SK-N-SH treated with all-trans-retinoic acid at 6 μM for 48 hours (cell line): Measurements from ENCODE around the gene BCL2L14.

ENCODE experiments used
- ATAC-seq: fragments of 200-7000 bp; cut with Tn5 transposase; 3 replicates; pipeline ENCODE4 v1.9.1; 2020; ENCODE audit warnings: mild to moderate bottlenecking, moderate library complexity
- ARNTL ChIP-seq: fragments of 450-650 bp; formaldehyde crosslinking; IDR thresholded peaks from 2 replicates; pipeline ENCODE4 v1.5.0; 2020; ENCODE audit warnings: low read depth, mild to moderate bottlenecking, moderate library complexity, borderline replicate concordance
- BACH2 ChIP-seq: fragments of 250-450 bp; sonication (Bioruptor Pico); IDR thresholded peaks from 2 replicates; pipeline ENCODE4 v1.9.0; 2021; ENCODE audit warnings: mild to moderate bottlenecking, borderline replicate concordance
- CSDC2 ChIP-seq: fragments of 250-450 bp; sonication (Bioruptor Pico); IDR thresholded peaks from 2 replicates; pipeline ENCODE4 v1.5.0; 2020; ENCODE audit warnings: mild to moderate bottlenecking, moderate library complexity
- ESRRG ChIP-seq: fragments of 250-450 bp; sonication (Bioruptor Pico); IDR thresholded peaks from 2 replicates; pipeline ENCODE4 v1.6.1; 2021; ENCODE audit warnings: mild to moderate bottlenecking
- GLIS3 ChIP-seq: fragments of 250-450 bp; sonication (Bioruptor Pico); IDR thresholded peaks from 2 replicates; pipeline ENCODE4 v1.5.0; 2020; ENCODE audit warnings: mild to moderate bottlenecking, moderate library complexity
- OSR1 ChIP-seq: fragments of 250-450 bp; sonication (Bioruptor Pico); IDR thresholded peaks from 2 replicates; pipeline ENCODE4 v1.8.0; 2022; ENCODE audit warnings: moderate library complexity, mild to moderate bottlenecking, inconsistent platforms
- PPARA ChIP-seq: fragments of 250-450 bp; sonication (Bioruptor Pico); IDR thresholded peaks from 2 replicates; pipeline ENCODE4 v1.5.0; 2020; ENCODE audit warnings: mild to moderate bottlenecking, borderline replicate concordance
- RARB ChIP-seq: fragments of 250-450 bp; sonication (Bioruptor Pico); IDR thresholded peaks from 2 replicates; pipeline ENCODE4 v1.8.0; 2021; ENCODE audit warnings: mild to moderate bottlenecking, moderate library complexity
- TCF4 ChIP-seq: fragments of 250-450 bp; sonication (Bioruptor Pico); IDR thresholded peaks from 2 replicates; pipeline ENCODE4 v1.8.0; 2021; ENCODE audit warnings: mild to moderate bottlenecking, moderate library complexity, borderline replicate concordance
- TOX ChIP-seq: fragments of 250-450 bp; sonication (Bioruptor Pico); IDR thresholded peaks from 2 replicates; pipeline ENCODE4 v1.8.0; 2021; ENCODE audit warnings: mild to moderate bottlenecking, moderate library complexity, borderline replicate concordance
- ZC3H10 ChIP-seq: fragments of 250-450 bp; sonication (Bioruptor Pico); IDR thresholded peaks from 2 replicates; pipeline ENCODE4 v1.5.1; 2021; ENCODE audit warnings: mild to moderate bottlenecking, moderate library complexity
- ZFP3 ChIP-seq: fragments of 250-450 bp; sonication (Bioruptor Pico); IDR thresholded peaks from 2 replicates; pipeline ENCODE4 v1.5.0; 2020; ENCODE audit warnings: mild to moderate bottlenecking, moderate library complexity
- ZFP30 ChIP-seq: fragments of 450-650 bp; formaldehyde crosslinking; IDR thresholded peaks from 2 replicates; pipeline ENCODE4 v1.5.0; 2022; ENCODE audit warnings: mild to moderate bottlenecking, moderate library complexity
- ZNF565 ChIP-seq: fragments of 450-650 bp; formaldehyde crosslinking; conservative IDR thresholded peaks from 2 replicates; pipeline ENCODE4 v1.5.0; 2020; ENCODE audit warnings: low read depth, mild to moderate bottlenecking, moderate library complexity
- ZNF70 ChIP-seq: fragments of 450-650 bp; formaldehyde crosslinking; IDR thresholded peaks from 2 replicates; pipeline ENCODE4 v1.5.0; 2020; ENCODE audit warnings: mild to moderate bottlenecking, moderate library complexity
- ZNF8 ChIP-seq: fragments of 450-650 bp; formaldehyde crosslinking; IDR thresholded peaks from 2 replicates; pipeline ENCODE4 v1.5.0; 2020; ENCODE audit warnings: mild to moderate bottlenecking, moderate library complexity
- TF ChIP-seq, protein P1 (sequence below): fragments of 250-450 bp; sonication (Bioruptor Pico); IDR thresholded peaks from 2 replicates; pipeline ENCODE4 v1.8.0; 2021; ENCODE audit warnings: low read depth, mild to moderate bottlenecking, moderate library complexity, borderline replicate concordance
- TF ChIP-seq, protein P2 (sequence below): fragments of 250-450 bp; sonication (Bioruptor Pico); IDR thresholded peaks from 2 replicates; pipeline ENCODE4 v1.5.0; 2020; ENCODE audit warnings: mild to moderate bottlenecking, moderate library complexity
- TF ChIP-seq, protein P3 (sequence below): fragments of 250-450 bp; sonication (Bioruptor Pico); IDR thresholded peaks from 2 replicates; pipeline ENCODE4 v1.8.0; 2020; ENCODE audit warnings: mild to moderate bottlenecking, moderate library complexity, borderline replicate concordance
- TF ChIP-seq, protein P4 (sequence below): fragments of 250-450 bp; sonication (Bioruptor Pico); IDR thresholded peaks from 2 replicates; pipeline ENCODE4 v1.5.1; 2021; ENCODE audit warnings: mild to moderate bottlenecking, moderate library complexity
- TF ChIP-seq, protein P5 (sequence below): fragments of 250-450 bp; sonication (Bioruptor Pico); IDR thresholded peaks from 2 replicates; pipeline ENCODE4 v1.5.1; 2020; ENCODE audit warnings: low read depth, mild to moderate bottlenecking, moderate library complexity

The BCL2L14 gene

DNA sequence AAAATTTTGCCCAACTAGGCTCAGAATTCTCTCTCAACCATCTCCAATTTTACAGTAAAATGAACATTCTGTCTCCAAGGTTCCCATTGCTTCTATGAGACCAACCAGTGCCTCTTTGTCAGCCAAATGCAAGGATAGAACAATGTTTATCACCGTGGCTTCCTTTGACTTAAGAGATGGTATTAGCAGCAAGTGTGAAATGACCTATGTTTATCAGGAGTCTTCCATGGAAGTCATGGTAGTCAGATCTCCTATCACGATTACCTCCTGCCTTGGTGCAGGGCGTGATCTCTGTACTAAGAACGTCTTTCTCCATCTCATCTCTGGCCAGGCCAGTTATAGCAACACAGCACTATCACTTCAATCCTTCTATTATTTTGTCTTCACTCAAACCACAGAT lies 6.1 kb upstream of the BCL2L14 start (continued):
- TF ChIP-seq, protein P1, sequence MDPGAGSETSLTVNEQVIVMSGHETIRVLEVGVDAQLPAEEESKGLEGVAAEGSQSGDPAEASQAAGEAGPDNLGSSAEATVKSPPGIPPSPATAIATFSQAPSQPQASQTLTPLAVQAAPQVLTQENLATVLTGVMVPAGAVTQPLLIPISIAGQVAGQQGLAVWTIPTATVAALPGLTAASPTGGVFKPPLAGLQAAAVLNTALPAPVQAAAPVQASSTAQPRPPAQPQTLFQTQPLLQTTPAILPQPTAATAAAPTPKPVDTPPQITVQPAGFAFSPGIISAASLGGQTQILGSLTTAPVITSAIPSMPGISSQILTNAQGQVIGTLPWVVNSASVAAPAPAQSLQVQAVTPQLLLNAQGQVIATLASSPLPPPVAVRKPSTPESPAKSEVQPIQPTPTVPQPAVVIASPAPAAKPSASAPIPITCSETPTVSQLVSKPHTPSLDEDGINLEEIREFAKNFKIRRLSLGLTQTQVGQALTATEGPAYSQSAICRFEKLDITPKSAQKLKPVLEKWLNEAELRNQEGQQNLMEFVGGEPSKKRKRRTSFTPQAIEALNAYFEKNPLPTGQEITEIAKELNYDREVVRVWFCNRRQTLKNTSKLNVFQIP (CRISPR knock-in tag): no peak

DNA sequence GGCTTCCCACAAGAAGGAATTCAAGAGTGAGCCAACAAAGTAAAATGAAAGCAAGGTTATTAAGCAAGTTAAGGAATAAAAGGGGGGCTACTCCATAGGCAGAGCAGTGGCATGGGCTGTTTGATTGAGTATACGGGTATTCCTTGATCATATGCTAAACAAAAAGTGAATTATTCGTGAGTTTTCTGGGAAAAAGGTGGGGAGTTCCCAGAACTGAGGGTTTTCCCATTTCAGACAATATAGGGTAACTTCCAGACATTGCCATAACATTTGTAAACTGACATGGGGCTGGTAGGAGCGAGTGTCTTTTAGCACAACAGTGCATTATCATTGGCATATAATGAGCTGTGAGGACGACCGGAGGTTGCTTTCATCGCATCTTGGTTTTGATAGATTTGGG lies 2.0 kb upstream of the BCL2L14 start:
- no peak for ATAC-seq
- TF ChIP-seq BACH2: no peak
- TF ChIP-seq, protein P2, sequence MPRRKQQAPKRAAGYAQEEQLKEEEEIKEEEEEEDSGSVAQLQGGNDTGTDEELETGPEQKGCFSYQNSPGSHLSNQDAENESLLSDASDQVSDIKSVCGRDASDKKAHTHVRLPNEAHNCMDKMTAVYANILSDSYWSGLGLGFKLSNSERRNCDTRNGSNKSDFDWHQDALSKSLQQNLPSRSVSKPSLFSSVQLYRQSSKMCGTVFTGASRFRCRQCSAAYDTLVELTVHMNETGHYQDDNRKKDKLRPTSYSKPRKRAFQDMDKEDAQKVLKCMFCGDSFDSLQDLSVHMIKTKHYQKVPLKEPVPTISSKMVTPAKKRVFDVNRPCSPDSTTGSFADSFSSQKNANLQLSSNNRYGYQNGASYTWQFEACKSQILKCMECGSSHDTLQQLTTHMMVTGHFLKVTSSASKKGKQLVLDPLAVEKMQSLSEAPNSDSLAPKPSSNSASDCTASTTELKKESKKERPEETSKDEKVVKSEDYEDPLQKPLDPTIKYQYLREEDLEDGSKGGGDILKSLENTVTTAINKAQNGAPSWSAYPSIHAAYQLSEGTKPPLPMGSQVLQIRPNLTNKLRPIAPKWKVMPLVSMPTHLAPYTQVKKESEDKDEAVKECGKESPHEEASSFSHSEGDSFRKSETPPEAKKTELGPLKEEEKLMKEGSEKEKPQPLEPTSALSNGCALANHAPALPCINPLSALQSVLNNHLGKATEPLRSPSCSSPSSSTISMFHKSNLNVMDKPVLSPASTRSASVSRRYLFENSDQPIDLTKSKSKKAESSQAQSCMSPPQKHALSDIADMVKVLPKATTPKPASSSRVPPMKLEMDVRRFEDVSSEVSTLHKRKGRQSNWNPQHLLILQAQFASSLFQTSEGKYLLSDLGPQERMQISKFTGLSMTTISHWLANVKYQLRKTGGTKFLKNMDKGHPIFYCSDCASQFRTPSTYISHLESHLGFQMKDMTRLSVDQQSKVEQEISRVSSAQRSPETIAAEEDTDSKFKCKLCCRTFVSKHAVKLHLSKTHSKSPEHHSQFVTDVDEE (CRISPR knock-in tag): no peak
- no peak for TF ChIP-seq ZNF565 (CRISPR knock-in tag)
- no peak for TF ChIP-seq TCF4 (CRISPR knock-in tag)
- TF ChIP-seq, protein P1 (CRISPR knock-in tag): no peak
- TF ChIP-seq, protein P3, sequence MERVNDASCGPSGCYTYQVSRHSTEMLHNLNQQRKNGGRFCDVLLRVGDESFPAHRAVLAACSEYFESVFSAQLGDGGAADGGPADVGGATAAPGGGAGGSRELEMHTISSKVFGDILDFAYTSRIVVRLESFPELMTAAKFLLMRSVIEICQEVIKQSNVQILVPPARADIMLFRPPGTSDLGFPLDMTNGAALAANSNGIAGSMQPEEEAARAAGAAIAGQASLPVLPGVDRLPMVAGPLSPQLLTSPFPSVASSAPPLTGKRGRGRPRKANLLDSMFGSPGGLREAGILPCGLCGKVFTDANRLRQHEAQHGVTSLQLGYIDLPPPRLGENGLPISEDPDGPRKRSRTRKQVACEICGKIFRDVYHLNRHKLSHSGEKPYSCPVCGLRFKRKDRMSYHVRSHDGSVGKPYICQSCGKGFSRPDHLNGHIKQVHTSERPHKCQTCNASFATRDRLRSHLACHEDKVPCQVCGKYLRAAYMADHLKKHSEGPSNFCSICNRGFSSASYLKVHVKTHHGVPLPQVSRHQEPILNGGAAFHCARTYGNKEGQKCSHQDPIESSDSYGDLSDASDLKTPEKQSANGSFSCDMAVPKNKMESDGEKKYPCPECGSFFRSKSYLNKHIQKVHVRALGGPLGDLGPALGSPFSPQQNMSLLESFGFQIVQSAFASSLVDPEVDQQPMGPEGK (CRISPR knock-in tag): no peak
- TF ChIP-seq GLIS3 (CRISPR knock-in tag): no peak

DNA sequence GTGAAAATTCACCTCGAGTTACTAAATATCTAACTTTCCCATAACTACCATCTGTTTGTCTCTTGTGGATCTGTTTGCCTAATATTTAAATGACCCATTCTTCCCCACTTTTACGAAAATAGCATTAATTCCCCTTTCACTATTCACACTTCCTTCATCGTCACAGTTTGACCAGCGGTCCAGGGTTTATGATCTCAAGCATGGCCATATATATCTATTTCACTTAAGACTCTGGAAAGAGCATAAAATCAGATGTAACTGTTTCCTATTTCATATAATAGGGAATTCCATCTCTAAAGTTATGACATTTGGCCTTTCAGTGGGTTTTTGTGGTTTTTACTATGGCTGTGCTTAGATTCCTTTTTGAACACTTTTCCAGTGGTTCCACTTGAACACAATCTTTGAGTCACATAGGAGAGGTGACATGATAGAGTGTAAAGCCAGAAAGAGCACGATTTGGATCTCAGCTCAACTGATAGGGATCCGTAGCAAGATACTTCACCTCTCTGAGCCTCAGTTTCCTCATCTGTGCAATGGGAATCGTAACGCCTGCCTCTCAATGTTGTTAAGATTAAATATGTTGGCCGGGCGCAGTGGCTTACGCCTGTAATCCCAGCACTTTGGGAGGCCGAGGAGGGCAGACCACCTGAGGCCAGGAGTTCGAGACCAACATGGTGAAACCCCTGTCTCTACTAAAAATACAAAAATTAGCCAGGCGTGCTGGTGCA lies 754 bp upstream of the BCL2L14 start:
- no peak for TF ChIP-seq GLIS3 (CRISPR knock-in tag)
- ATAC-seq: no peak

DNA sequence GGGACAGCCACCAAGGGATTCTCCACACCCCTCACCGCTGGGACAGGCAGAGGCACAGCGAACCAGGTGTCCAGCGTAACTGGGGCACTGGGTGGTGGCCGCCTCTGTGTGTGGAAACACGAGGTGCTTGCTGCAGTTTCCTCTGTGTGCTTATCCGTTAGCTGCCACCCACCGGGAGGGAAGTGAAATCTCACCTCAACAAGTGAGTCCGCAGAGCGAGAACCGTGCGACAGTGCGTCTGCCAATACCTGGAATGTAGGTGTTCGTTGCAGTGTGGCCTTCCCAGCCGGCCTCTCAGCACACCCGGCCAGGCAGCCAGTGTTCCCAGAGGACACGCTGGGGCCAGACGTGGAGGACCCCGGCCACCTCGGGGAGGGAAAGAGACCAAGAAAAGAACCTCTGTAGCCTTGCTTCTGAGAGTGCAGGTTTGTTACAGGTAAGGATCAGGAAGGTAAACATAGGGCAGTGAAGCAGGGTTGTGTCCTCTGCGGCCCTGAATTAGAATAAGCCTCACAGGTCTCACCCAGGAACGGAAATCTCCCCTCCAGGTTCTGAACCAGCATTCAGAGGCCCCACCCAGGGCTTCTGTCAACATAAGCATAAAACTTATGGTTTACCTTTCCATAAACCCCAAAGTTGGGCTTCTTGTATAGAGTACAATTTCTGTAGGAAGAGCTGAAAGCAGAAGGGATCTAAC lies 1.5 kb downstream of the BCL2L14 start:
- TF ChIP-seq ZC3H10 (CRISPR knock-in tag) (no peak), PPARA (no peak), ZNF70 (CRISPR knock-in tag) (no peak), ZFP3 (CRISPR knock-in tag) (no peak), ARNTL (CRISPR knock-in tag) (no peak), RARB (CRISPR knock-in tag) (no peak), ZNF8 (CRISPR knock-in tag) (no peak), TOX (no peak), CSDC2 (CRISPR knock-in tag) (no peak), OSR1 (CRISPR knock-in tag) (no peak), TCF4 (CRISPR knock-in tag) (no peak), ESRRG (CRISPR knock-in tag) (no peak), ZNF565 (CRISPR knock-in tag) (no peak), BACH2 (no peak), GLIS3 (CRISPR knock-in tag) (no peak), ZFP30 (no peak)
- TF ChIP-seq, protein P3 (CRISPR knock-in tag): no peak
- TF ChIP-seq, protein P4, sequence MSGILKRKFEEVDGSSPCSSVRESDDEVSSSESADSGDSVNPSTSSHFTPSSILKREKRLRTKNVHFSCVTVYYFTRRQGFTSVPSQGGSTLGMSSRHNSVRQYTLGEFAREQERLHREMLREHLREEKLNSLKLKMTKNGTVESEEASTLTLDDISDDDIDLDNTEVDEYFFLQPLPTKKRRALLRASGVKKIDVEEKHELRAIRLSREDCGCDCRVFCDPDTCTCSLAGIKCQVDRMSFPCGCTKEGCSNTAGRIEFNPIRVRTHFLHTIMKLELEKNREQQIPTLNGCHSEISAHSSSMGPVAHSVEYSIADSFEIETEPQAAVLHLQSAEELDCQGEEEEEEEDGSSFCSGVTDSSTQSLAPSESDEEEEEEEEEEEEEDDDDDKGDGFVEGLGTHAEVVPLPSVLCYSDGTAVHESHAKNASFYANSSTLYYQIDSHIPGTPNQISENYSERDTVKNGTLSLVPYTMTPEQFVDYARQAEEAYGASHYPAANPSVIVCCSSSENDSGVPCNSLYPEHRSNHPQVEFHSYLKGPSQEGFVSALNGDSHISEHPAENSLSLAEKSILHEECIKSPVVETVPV (CRISPR knock-in tag): no peak
- TF ChIP-seq, protein P5, sequence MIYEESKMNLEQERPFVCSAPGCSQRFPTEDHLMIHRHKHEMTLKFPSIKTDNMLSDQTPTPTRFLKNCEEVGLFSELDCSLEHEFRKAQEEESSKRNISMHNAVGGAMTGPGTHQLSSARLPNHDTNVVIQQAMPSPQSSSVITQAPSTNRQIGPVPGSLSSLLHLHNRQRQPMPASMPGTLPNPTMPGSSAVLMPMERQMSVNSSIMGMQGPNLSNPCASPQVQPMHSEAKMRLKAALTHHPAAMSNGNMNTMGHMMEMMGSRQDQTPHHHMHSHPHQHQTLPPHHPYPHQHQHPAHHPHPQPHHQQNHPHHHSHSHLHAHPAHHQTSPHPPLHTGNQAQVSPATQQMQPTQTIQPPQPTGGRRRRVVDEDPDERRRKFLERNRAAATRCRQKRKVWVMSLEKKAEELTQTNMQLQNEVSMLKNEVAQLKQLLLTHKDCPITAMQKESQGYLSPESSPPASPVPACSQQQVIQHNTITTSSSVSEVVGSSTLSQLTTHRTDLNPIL: no peak
- TF ChIP-seq, all 23 proteins: peak for 0
- ATAC-seq: no peak
